Putamen (tissue), 1 donor: ENCODE results near the gene PCBD2.

Experiments
- DNase-seq: peaks from one replicate; pipeline ENCODE4 v3.0.0-alpha.2; 2016; ENCODE audit warnings: low spot score

PCBD2 gene

GRCh38 chr5:135007749-135008363, 102.9 kb downstream of the PCBD2 start:
- no peak for DNase-seq

- no peak for DNase-seq
These were observed 103.6 kb downstream of the PCBD2 start for GRCh38 chr5:135008556-135008955.

- no peak for DNase-seq
These were observed 104.2 kb downstream of the PCBD2 start for GRCh38 chr5:135008981-135009735.

- DNase-seq = no peak
These were observed 105.0 kb downstream of the PCBD2 start for GRCh38 chr5:135009736-135010501.

GRCh38 chr5:135010502-135011354, 105.8 kb downstream of the PCBD2 start:
- DNase-seq = no peak

DNA sequence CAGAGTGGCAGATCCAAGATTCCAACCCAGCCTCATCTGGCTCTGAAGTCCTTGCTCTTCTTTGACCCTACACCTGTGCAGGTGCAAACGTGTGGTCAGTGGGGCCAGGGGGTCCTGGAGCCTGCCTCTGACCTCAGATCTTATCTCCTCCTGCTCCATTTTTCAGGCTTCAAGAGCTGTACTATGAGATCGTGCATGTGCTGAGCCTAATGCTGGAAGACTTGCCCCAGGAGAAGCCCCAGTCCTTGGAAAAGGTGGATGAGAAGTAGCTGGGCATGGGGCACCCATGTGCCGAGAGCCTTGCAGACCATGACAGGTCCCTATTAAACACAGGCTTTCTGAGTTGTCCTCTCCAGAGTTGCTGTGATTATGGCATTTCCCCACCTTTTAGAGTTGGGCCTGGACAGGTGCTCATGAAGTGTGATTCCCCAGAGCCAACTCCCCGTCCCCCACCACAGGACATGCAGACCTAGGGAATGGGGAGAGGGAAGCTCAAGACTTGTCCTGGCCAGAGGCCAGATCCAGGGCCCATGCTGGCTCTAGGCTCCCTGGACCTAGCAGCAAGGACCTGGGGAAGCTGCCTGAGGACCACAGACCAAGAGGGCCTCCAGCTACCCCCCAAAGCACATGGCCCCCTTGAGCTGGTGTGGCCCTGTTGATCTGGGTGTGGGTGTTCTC, 106.6 kb downstream of the PCBD2 start:
- DNase-seq = no peak

GRCh38 chr5:135012033-135012588, 107.2 kb downstream of the PCBD2 start:
- no peak for DNase-seq
